HG02885 (cell line): ENCODE measurements around the gene HPSE2.
"Not testable (repeated sequence)": the region's sequence is repeated elsewhere in the genome, so short reads cannot be mapped to it uniquely, and the experiment has no call there.

Experiments
- ATAC-seq: cut with Tn5 transposase; IDR thresholded peaks from one replicate; pipeline ENCODE4 v1.9.1; 2021; ENCODE audit warnings: mild to moderate bottlenecking; ENCODE audit not compliant: unreplicated experiment, poor library complexity

Gene HPSE2

DNA sequence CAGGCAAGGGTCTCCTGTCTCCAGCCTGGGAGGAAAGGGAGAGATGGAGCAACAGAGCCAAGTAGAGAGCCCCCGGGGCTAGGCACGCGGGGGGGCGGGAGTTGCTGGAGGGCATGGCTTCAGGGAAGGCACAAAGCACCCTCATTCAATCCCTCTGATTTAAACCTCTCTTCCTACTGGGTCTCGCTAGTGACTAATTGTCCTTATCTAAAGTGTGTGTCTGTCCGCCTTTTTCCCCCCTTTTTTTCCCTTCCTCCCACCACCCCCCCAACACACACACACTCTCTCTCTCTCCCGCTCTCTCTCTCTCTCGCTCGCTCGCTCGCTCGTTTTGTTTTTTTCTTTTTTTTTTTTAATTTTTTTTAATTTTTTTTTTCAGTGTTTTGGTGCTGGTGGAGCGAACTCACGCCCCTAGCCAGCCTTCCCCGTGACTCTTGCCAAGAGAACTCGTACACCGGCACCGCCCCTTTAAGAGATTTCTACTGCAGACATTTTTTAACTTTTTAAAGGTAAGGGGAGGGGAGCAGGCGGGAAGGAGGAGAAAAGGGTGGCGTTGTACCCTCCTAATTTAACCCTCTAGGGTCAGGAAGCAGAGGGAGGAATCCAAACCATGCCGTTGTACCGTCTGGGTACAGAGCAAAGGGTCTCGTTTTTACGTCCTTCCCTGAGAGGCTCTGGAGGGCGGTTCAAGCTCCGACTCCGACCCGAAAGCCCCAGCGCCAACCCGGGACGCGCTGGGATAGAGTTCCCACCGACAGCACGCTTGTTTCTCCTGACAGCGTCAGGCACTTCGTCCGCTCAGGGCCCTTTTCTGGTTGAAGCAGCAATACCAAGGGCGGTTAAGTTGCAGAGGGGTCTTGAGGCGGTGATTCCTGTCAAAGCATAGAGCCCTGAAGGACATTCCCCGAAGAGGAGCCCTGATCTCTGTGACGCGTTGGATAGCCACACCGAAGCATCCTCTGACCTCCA is at the start of gene HPSE2:
Gene HPSE2, minus strand, starts transcription at position 195 of the 969 bp plus-strand sequence.
- no peak for ATAC-seq

DNA sequence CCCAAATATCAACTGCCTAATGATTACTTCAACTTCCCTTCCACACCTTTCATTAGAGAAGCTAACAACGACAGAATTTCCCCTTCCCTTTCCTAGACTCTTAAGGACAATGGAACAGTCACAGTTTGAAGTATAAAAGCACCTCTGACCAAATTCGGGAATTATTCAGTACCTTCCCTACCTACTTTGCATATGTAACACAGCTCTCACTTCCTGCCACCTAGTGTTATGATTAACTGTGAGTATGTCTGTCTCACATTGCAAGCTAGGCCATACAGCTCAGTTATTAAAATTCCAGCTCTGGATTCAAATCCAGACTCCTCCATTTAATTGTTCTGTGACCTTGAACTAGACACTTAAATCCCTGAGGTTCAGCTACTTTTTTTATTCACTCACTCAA is 44.8 kb upstream of the HPSE2 start:
- ATAC-seq = peak; percentile 79

DNA sequence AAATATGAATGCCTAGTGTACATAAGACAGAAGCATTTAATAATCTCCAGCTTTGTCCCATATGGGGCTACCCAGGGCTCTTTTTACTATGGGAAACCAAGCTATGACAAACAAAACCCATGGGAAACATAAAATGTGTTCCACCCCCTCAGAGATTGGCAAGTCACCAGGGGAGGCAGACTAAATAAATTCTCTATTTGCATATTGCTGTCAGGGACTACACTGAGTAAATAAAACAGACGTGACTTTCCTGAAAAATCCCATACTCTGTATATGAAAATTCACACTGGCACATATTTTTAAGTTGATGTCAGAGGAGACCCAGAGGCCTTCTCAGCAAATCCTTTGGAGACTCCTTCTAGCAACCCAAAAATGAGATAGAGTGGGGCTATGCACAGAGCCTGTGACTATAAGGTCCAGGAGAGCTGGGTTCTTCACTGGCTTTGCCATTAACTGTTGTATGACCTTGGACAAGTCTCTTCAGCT is 44.0 kb upstream of the HPSE2 start:
- no peak for ATAC-seq

DNA sequence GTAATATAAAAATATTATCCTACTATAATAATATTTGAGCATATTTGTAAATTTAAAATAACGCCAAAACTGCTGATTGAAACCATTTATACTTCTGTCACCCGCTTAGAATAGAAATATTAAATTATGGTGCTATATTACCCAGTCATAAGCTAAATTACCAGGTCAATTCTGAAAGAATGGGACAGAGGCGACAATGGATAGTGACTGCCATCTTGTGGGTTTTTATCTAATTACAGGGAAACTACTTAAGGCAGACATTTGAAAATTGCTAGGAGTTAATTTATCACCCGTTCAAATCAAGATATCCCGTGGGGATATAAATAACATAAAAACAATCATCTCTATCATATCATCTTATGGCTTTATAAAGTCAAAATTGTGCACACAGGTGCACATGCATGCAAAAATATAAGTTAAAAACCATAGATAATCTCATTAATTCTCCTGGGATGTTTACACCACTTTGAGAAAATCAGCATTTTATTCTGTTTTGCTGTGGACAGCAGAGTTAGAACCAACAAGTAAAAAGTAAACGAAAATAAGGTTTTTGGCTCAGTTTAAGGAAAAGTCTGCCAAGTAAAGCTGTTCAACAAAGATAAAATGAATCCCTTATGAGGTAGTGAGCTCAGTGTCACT is 41.3 kb upstream of the HPSE2 start:
- no peak for ATAC-seq

DNA sequence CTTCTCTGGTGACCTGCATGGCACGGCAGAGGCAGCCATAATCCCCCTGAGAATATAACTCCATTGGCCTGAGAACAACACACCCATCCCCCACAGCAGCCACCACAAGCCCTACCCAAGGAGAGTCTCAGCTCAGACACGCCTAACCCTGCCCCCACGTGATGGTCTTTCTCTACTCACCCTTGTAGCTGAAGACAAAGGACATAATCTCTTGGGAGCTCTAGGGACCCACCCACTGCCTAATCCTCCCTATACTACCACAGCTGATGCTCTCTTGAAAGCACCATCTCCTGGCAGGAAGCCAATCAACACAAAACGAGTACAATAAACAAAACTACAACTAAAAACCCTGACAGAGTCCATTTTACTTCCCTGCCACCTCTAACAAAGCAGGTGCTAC is 30.7 kb upstream of the HPSE2 start:
- ATAC-seq = no peak

DNA sequence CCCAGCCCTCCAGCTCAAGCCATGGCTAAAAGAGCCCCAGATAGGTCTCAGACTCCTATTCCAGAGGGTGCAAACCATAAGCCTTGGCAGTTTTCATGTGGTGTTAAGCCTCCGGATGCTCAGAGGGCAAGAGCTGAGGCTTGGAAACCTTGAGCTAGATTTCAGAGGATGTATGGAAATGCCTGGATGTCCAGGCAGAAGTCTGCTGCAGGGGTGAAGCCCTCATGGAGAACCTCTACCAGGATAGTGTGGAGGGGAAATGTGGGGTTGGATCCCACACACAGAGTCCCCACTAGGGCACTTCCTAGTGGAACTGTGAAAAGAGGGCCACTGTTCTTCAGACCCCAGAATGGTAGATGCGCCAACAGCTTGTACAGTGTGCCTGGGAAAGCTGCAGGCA is 13.2 kb upstream of the HPSE2 start:
- ATAC-seq = no peak

DNA sequence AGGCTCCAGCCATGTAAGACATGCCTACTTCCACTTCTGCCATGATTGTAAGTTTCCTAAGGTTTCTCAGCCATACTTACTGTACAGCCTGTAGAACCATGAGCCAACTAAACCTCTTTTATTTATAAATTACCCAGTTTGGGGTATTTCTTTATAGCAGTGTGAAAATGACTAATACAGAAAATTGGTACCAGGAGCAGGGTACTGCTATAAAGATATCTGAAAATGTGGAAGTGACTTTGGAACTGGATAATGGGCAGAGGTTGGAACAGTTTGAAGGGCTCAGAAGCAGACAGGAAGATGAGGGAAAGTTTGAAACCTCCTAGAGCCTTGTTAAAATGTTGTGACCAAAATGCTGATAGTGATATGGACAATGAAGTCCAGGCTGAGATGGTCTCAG is 12.2 kb upstream of the HPSE2 start:
- not testable (repeated sequence) for ATAC-seq

DNA sequence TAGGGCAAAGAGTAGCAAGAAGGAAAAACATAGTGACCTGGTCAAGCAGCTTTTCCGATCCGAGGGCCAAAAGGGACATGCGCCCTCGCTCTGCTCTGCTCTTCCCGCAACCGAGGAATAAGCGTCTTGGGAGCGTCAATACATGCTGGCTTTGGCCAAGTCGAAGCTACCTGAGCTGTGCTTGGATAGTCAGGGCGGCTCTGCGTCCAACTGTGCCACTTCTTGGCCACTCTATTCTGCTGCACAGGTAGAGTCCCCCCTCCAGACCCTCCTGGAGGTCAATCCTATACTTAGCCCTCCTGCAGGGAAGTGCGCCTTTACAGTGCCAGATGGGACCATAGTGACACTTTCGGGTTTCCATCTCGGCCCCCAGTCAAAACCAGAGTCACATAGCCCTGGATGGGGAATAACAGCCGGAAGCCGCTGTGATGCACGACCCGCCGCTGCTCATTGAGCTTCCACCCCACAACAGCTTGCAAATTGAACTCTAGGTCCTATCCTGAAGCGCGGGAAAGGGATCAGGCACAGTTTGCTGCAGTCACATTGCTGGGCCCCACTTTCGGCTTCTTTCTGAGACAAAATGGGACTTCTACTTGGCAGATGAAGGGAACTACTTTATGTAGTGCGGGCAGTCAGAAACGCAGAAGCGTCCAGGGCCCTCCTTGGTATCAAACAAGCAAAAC is 1.1 kb upstream of the HPSE2 start:
- no peak for ATAC-seq

DNA sequence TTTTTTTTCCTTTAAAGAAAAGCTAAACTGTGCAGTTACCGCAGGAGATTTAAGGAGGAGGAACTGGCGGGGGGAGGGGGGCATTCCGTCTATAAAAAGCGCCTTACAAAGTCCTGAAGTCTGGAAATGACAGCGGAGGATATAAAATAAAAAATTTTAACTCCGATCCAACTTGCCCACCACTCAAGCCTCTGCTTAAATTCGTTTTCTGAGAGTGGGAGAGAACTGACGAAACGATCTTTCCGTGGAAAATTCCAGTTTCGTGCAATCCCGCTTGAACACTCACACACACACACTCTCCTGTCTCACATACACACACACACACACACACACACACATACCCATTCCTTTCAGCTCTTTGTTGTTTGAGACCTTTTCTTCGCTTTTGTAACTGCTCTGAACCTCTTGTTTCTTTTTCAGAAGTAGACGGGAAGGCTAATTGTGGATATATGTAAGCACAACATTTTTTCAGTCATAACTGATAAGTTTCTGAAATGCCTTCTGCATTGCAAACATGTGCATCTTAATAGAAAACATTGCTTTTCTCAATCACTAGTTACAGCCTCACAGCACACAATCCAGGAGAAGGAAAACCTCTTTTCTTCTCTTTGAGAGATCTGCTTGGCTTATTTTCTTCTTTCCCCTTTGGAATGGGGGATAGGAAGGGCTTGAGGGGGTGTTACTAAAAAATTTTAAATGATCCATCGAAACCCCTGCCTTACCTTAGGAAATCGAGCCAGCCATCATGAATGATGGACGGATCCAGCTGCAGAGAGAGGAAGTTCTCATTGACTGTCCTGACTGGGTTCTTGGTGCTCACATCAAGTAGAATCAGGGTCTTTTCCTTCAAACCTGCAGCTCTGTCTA is 628 bp downstream of the HPSE2 start:
- no peak for ATAC-seq

DNA sequence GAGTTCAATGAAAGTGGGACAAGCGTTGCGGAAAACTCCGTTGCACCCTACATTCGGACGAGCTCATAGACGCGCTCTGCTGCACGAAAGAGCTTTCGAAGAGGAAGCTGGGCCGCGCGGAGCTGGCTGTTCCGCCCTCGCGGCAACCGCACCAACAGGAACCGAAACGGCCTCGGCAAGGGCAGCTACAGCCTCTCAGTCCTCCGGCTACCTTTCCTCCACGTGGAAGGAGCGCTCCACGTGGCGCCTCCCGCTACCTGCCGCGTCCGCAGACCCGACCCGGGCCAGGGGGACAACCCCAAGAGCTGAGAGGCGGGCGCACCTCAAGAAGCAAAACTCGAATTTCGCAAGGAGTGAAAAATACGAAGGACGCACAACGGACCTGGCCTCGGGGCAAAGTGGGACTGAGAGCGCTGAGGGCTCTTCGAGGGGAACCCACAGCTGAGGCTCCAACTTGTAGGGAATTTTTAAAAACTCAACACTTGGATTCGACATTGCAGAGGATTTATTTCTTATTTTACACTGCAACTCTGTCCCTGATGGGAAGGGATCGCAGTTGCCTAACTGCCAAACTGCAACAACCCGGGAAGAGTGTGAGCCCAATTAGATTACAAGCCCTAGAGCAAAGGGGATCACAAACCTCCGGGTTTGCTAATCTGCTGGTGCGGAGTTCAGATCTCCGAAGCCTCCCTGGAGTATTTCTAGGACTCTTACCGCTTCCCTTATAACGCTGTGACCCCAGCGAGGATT is 1.4 kb downstream of the HPSE2 start:
- ATAC-seq = peak; percentile 98

DNA sequence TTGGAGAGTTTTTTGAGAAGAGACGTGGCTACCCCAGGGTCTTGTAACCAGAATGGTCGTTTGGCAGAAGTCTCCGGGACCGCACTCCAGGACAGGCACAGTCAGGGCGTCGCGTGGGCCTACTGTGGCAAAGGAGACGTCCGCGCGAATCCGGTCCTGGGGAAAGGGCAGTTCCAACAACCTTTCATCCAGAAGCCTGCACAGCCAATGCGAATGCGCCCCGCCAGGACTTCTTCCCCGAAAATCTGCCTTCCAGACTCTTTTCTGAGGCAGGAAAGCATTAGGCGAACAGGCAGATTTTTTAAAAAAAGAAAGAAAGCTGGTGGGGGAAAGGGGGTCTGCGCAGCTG is 2.0 kb downstream of the HPSE2 start:
- peak; percentile 4 for ATAC-seq

DNA sequence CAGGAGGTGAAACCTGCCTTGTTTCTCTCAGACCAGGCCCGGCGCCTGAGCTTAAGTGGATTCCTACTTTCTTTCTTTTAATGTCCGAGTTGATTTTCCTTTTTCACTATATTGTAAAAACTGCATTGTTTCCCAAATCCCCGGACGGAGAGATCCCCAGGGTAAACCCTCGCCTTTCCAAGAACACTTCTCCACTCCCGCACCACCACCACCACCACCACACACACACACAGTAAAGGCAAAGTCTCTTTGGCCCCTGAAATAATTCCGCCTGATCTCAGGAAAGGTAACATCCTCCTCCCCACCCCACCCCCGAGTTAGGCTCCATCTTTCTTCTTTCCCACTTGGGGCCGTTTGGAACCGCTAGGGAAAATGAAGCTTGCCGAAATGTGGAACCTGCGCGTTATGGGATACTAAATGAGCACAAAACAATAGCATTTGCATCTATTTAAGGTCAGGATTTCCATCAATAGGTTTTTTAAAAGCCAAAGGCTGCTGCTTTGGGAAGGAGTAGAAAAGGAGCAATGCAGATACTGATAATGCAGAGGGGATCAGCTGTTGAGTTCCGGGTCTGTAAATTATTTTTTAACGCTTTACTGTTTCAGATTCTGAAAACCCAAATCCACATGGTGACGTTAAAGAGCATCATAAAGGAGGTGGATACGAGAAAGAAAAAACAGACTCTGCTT is 2.5 kb downstream of the HPSE2 start:
- no peak for ATAC-seq

DNA sequence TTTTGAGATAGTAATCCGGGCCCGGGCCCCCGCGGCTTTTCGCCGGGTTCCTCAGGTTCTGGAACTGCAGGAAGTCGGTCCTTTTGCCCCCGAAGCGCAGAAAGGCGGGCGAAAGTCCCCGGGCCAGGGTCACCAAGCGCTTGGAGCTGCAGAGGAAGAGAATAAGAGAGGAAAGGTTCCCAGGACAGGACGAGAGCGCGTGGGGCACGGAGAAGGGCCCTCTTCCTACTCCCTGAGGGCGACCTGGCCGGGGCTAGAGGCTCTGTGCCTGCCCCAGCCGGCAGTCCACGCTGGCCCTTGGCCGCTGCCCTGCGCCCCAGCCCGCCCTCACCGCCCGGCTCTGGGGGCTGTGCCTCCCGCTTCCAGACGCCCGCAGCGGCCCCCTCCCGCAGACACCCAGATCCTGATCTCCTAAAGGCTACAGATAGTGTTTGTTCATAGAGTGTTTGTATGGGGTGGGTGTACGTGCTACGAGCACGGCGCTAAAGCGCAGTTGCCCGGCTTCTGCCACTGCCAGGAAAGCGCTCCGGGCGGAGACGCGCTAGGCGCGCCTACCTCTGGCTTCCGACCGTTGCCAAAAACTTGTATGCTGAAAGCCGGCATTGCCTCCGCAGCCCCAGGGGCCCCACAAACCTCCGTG is 3.2 kb downstream of the HPSE2 start:
- no peak for ATAC-seq

DNA sequence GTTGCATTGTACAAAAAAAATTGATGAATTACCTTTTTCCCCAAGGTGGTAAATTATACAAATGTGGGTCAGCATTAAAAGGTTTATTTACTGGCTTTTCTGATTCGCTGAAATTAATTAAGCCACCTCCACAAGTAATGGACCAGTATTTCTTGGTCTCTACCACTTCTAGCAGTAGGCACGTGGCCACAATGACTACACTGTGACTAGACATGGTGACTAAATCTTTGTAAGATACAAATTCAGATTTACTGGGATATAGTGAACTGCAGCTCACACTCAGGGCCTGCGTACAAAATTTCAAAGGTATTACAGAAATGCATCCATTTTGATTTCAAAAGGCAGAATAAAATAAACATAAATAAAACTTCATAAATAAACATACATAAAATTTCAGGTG is 10.9 kb downstream of the HPSE2 start:
- no peak for ATAC-seq

DNA sequence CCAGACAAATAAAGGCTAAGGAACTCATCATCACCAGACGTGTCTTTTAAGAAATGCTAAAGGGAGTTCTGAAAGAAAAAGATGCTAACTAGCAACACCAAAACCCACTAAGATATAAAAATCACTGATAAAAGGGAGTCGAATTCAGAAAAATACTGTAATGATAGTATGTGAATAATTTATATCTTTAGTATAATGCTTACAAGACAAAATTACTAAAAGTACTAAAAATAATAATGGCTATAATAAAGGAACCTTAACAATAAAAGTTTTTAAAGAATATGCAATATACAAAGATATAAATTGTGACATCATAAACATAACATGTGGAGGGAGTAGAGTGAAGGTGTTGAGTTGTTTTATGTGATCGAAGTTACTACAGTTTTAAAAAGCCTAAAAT is 28.3 kb downstream of the HPSE2 start:
- ATAC-seq = no peak

DNA sequence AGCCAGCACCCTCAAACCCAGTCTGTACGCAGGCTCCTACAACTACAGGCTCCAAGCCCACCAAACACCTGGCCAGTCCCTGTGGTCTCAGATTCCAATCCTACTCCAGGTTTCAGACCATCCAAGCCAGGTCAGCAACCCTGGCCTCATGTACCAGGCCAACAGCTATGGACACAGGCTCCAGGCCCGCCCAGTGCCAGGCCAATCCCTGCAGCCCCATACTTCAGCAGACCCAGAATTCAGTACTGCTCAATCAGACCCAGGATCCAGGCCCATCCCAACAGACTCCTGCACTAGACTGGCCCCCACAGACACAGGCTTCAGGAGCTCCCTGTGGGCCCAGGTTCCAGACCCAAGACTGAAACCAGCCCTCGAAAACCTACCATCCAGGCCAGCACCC is 32.3 kb downstream of the HPSE2 start:
- no peak for ATAC-seq

DNA sequence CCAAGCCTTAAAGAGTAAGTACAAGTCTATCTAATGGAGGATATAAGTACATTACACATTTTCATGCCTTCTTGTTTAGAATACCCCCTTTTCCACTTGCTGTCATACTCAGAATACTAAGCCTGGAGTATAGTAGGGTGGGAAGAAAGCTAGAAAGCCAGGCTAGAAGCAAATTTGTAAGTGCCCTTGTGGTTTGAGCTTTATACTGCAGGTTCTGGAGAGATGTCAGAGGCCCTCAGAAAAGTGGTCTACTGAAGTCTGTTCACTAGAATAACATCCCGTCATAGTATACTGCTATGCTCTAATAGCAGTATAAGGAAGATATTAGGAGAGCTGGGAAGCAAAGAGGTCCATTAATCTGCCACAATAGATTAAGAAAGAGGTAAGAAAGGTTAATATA is 62.7 kb downstream of the HPSE2 start:
- no peak for ATAC-seq

DNA sequence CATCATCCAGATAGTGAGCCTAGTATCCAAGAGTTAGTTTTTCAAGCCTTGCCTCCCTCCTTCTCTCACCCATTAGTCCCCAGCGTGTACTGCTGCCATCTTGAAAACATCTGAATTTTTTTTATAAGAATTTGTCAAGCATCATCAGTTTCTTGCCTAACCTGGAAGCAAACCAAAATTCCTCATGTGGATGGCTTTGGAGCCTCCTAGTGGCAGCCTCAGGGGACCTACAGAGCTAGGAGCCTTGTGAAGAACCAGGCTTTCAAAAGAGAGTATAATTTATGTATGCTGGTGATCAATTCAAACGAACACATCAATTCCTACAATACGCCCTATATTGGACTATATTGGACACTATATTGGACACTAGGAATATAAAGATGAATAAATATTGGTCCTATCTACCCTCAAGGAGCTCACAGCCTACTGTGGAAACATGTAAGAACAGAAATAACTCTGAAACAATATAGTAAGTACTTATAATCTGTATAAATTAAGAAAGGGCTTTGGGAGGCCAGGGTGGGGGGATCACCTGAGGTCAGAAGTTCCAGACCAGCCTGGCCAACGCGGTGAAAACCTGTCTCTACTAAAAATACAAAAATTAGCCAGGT is 63.4 kb downstream of the HPSE2 start:
- ATAC-seq = no peak
